ENCODE measurements around the gene TRIM25.

DNA sequence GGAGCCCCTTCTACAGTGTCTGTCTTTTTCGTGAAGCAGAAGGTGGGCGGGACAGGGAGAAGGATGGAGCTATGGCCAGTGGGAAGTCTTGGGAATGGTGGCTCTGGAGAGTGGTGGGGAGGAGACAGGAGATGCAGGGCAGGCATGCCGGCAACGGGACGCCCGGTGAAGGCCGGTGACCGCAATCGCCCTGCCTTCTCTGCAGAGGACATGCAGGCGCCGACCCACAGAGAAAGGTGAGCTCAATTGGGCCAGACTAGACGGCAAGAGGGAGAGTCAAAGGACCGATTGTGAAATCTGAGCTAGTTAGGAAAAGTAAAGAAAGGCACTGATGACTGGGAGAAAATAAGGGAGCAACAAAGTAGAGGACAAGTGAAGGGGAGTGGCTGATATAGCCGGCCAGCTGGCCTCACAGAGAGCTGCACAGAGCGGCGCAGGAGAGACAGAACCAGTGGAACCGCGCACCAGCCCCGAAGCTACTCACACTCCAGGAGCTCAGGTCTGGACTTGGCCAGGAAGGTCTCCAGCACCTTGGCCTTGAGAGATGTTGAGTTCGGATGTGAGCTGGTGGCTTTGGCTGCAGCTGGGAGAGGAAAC is 18.9 kb downstream of the TRIM25 start:
- TF ChIP-seq SP1 (IDR thresholded peaks at IDR 0.05) (no peak), FOXK2 (IDR thresholded peaks at IDR 0.05) (no peak), FOXM1 (IDR thresholded peaks at IDR 0.05; ENCODE audit: borderline replicate concordance) (no peak), BHLHE40 (IDR thresholded peaks at IDR 0.05; ENCODE audit: borderline replicate concordance) (no peak), ELF4 (IDR thresholded peaks at IDR 0.05) (no peak), FOXA1 (IDR thresholded peaks at IDR 0.05) (no peak), SUZ12 (IDR thresholded peaks at IDR 0.05) (no peak), LEF1 (IDR thresholded peaks at IDR 0.05; ENCODE audit: borderline replicate concordance) (no peak), NFRKB (IDR thresholded peaks at IDR 0.05) (no peak), CTBP1 (IDR thresholded peaks at IDR 0.05; ENCODE audit: borderline replicate concordance) (no peak), ARNT (IDR thresholded peaks at IDR 0.05) (no peak), L3MBTL2 (conservative IDR thresholded peaks at IDR 0.05) (no peak), HDGF (IDR thresholded peaks at IDR 0.05; ENCODE audit: borderline replicate concordance) (no peak)

Measured in HEK293T (cell line).